GM12878 (cell line): ENCODE results near the gene TMEM91.

Experiments used
- BCL11A ChIP-seq: IDR thresholded peaks from 2 replicates; pipeline ENCODE4 v1.6.1; 2011; ENCODE audit warnings: low read depth, low read length
- CTCF ChIP-seq, 3 experiments: IDR thresholded peaks in 2 of 3; conservative IDR thresholded peaks in 1 of 3; 2 replicates each; pipeline ENCODE4 v1.5.1; 2011; ENCODE audit warnings: low read depth in 3 of 3, low read length in 3 of 3, mild to moderate bottlenecking in 3 of 3, control low read depth in 2 of 3, moderate library complexity in 2 of 3, inconsistent platforms in 1 of 3, mixed read lengths in 1 of 3; ENCODE audit not compliant: control insufficient read depth in 2 of 3, insufficient read depth in 1 of 3; ENCODE audit errors: extremely low read depth in 1 of 3
- MEF2A ChIP-seq: IDR thresholded peaks from 2 replicates; pipeline ENCODE4 v1.6.1; 2011; ENCODE audit warnings: low read depth, mild to moderate bottlenecking, low read length, moderate library complexity; ENCODE audit not compliant: insufficient read depth
- POLR2A ChIP-seq: IDR thresholded peaks from 2 replicates; pipeline ENCODE4 v1.6.1; 2011; ENCODE audit warnings: low read depth, mild to moderate bottlenecking, low read length
- RAD51 ChIP-seq: fragments of 450-650 bp; IDR thresholded peaks from 2 replicates; pipeline ENCODE4 v1.6.1; 2016; ENCODE audit warnings: moderate library complexity, mild to moderate bottlenecking, inconsistent platforms

GRCh38 chr19:41355802-41356201, 20.5 kb upstream of the TMEM91 start:
- TF ChIP-seq POLR2A (no peak), CTCF (IDR thresholded peaks at IDR 0.05 in 2 of 3, conservative IDR thresholded peaks at IDR 0.05 in 1 of 3; ENCODE audit: control insufficient read depth in 2 of 3, extremely low read depth in 1 of 3, insufficient read depth in 1 of 3, low read depth in 3 of 3, low read length in 3 of 3) (no peak), BCL11A (no peak), RAD51 (no peak), MEF2A (no peak)
